T-helper 2 cell treated with Interferon-gamma antibody and Interleukin-4, amounts not matched to agents 5 μg/mL and 100 μg/mL, for 36 hours (primary cell): ENCODE results near the gene CTTNBP2.

Experiments used
- DNase-seq: peaks from one replicate; pipeline ENCODE4 v3.0.0; 2021; ENCODE audit warnings: low spot score
- H3K27ac Mint-ChIP-seq: one replicate; pipeline ENCODE4 v1.8.0; 2021; ENCODE audit warnings: mild to moderate bottlenecking, mixed read lengths
- H3K27me3 Mint-ChIP-seq: one replicate; pipeline ENCODE4 v1.8.0; 2021; ENCODE audit warnings: low read depth, mixed read lengths
- H3K36me3 Mint-ChIP-seq: one replicate; pipeline ENCODE4 v1.8.0; 2021; ENCODE audit warnings: low read depth, mixed read lengths
- H3K4me1 Mint-ChIP-seq: one replicate; pipeline ENCODE4 v1.8.0; 2021; ENCODE audit warnings: low read depth, mixed read lengths
- H3K4me3 Mint-ChIP-seq: one replicate; pipeline ENCODE4 v1.8.0; 2022; ENCODE audit warnings: mild to moderate bottlenecking, moderate library complexity, mixed read lengths
- H3K9me3 Mint-ChIP-seq: one replicate; pipeline ENCODE4 v1.8.0; 2021; ENCODE audit warnings: mixed read lengths

The CTTNBP2 gene

GRCh38 chr7:117873310-117874190, at the start of gene CTTNBP2:
CTTNBP2 (minus strand) TSS chr7:117873441; CDS start chr7:117873415, 26 bp downstream.
- H3K27me3 Mint-ChIP-seq = peaks cover 46% of the 10 kb centered on the region
- no peaks in the 10 kb centered on the region for H3K9me3 Mint-ChIP-seq
- no peaks in the 10 kb centered on the region for H3K36me3 Mint-ChIP-seq
- H3K4me1 Mint-ChIP-seq = peaks cover 2% of the 10 kb centered on the region
- peak within 1 kb of the TSS; percentile 13 for H3K4me3 Mint-ChIP-seq
- no peak within 1 kb of the TSS for H3K27ac Mint-ChIP-seq
- DNase-seq = no peak

DNA sequence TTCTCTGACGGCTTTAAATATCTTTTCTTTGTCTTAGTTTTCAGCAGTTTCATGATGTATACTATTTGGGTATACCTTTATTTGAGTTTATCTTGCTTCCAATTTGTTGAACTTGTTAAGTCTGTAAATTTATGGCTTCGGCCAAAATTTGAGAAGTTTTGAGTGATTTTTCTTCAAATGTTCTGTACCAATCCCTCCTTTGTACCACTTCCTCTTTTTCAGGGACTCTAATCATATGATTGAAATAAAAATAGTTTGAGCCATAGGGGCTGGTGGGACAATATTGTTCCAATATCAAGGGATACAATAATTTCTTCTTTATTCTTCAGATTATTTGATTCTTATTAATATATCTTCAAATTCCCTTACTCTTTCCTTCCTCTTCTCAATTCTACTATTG, 43.1 kb upstream of the CTTNBP2 start:
- Mint-ChIP-seq H3K4me3 (no peak overlapping the region), H3K36me3 (no peaks in the 10 kb centered on the region), H3K27ac (no peak overlapping the region), H3K27me3 (no peaks in the 10 kb centered on the region), H3K4me1 (no peaks in the 10 kb centered on the region), H3K9me3 (no peaks in the 10 kb centered on the region)
- no peak for DNase-seq

DNA sequence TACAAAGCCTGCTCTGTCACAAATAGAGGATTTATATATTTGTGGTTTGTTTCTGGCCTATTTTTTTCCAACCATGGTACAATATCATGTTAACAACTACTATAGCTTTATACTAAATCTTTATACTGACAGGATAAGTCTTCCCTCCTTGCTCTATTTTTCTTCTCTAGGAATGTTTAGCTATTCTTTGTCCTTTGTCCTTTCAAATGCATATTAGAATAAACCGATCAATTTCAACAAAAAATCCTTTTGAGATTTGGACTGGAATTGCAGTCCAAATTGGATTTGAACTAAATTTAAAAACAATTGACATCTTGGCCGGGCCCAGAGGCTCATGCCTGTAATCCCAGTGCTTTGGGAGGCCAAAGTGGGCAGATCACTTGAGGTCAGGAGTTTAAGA, 39.2 kb upstream of the CTTNBP2 start:
- Mint-ChIP-seq H3K9me3 (no peaks in the 10 kb centered on the region), H3K4me3 (no peak overlapping the region), H3K27ac (no peak overlapping the region), H3K4me1 (no peaks in the 10 kb centered on the region), H3K27me3 (no peaks in the 10 kb centered on the region), H3K36me3 (no peaks in the 10 kb centered on the region)
- DNase-seq = no peak

GRCh38 chr7:117908031-117908795, 35.0 kb upstream of the CTTNBP2 start:
- Mint-ChIP-seq H3K36me3 (no peaks in the 10 kb centered on the region), H3K27ac (no peak overlapping the region), H3K4me1 (no peaks in the 10 kb centered on the region), H3K4me3 (no peak overlapping the region), H3K27me3 (no peaks in the 10 kb centered on the region), H3K9me3 (no peaks in the 10 kb centered on the region)
- no peak for DNase-seq

GRCh38 chr7:117907049-117907640, 33.9 kb upstream of the CTTNBP2 start:
- Mint-ChIP-seq H3K9me3 (no peaks in the 10 kb centered on the region), H3K27me3 (no peaks in the 10 kb centered on the region), H3K27ac (no peak overlapping the region), H3K36me3 (no peaks in the 10 kb centered on the region), H3K4me1 (no peaks in the 10 kb centered on the region), H3K4me3 (no peak overlapping the region)
- DNase-seq = no peak

DNA sequence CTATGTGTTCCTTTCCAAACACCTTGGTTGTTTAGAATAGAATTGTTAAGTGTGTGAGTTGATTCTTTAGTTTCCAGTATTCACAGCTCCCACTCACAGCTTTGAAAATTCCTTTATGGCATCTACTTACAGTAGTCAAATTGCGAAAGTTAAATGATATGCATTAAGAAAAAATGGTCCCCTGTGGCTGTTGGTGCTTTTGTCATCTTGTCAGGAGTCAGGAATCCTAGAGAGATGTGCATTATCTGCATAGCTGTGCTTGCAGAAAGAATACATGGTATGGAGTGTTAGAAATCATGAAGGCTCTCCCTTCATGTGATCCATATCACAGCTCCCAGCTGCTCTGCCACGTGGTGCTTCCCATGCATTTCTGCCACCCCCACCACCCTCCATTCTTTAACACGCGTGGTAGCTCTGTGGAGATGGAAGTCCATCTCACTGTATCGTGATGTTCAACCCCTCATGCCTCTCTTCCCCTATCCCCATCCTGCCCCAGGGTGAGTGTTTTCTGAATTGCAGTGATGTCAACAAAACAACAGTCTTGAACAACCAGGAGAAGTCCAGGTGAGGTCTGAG, 29.2 kb upstream of the CTTNBP2 start:
- DNase-seq = no peak
- H3K4me3 Mint-ChIP-seq = no peak overlapping the region
- no peaks in the 10 kb centered on the region for H3K27me3 Mint-ChIP-seq
- H3K36me3 Mint-ChIP-seq = no peaks in the 10 kb centered on the region
- no peak overlapping the region for H3K27ac Mint-ChIP-seq
- no peaks in the 10 kb centered on the region for H3K4me1 Mint-ChIP-seq
- H3K9me3 Mint-ChIP-seq = no peaks in the 10 kb centered on the region

- no peak for DNase-seq
- Mint-ChIP-seq H3K27me3 (no peaks in the 10 kb centered on the region), H3K4me1 (no peaks in the 10 kb centered on the region), H3K9me3 (no peaks in the 10 kb centered on the region), H3K27ac (no peak overlapping the region), H3K36me3 (no peaks in the 10 kb centered on the region), H3K4me3 (no peak overlapping the region)
Measured at GRCh38 chr7:117901089-117901797, 28.0 kb upstream of the CTTNBP2 start.

GRCh38 chr7:117896339-117896738, 23.1 kb upstream of the CTTNBP2 start:
- Mint-ChIP-seq H3K4me1 (no peaks in the 10 kb centered on the region), H3K36me3 (no peaks in the 10 kb centered on the region)
- DNase-seq = no peak

DNA sequence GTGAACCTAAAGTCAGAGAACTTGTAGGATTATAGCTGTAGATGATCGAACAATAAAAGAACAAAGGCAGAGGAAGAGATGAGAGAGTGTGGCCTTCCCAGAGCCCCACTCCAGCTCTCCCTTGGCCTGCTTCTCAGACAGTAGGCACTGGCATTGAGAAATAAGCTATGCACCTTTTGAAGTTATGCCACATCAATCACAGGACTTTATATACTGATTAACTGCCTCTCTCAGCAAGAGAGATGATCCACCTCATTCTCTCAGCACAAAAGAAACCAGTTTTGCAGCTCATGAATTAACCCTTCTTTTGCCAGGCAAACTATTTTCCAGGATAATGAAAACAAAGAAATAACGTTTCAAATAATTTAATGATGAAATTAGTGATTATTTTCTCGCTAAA, 22.0 kb upstream of the CTTNBP2 start:
- no peak overlapping the region for H3K4me3 Mint-ChIP-seq
- DNase-seq = no peak
- H3K9me3 Mint-ChIP-seq = no peaks in the 10 kb centered on the region
- H3K4me1 Mint-ChIP-seq = no peaks in the 10 kb centered on the region
- no peaks in the 10 kb centered on the region for H3K27me3 Mint-ChIP-seq
- no peaks in the 10 kb centered on the region for H3K36me3 Mint-ChIP-seq
- H3K27ac Mint-ChIP-seq = no peak overlapping the region

More at GRCh38 chr7:117896339-117896738, 23.1 kb upstream of the CTTNBP2 start:
- H3K4me3 Mint-ChIP-seq = no peak overlapping the region
- no peaks in the 10 kb centered on the region for H3K27me3 Mint-ChIP-seq
- H3K27ac Mint-ChIP-seq = no peak overlapping the region
- H3K9me3 Mint-ChIP-seq = no peaks in the 10 kb centered on the region

DNA sequence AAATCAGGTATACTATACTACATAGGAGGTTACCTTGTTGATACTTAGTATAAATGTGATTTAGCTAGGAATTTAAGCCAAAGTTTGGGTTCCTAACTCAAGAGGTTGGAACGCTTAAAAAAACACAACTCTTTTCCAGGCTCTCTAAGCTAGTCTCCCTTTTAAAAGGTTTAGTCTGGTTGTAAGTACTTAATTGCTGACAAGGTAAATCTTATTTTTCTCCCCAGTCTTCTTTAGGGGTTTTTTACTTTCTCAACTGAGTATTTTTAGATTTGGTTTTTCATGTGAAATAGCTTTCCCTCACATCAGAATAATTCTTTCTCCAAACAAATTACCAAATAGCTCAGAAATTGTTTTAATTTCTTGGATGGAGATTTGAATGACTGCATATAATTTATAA, 20.8 kb upstream of the CTTNBP2 start:
- H3K4me3 Mint-ChIP-seq = no peak overlapping the region
- no peaks in the 10 kb centered on the region for H3K9me3 Mint-ChIP-seq
- H3K36me3 Mint-ChIP-seq = no peaks in the 10 kb centered on the region
- H3K27me3 Mint-ChIP-seq = no peaks in the 10 kb centered on the region
- no peak for DNase-seq
- no peaks in the 10 kb centered on the region for H3K4me1 Mint-ChIP-seq
- no peak overlapping the region for H3K27ac Mint-ChIP-seq

DNA sequence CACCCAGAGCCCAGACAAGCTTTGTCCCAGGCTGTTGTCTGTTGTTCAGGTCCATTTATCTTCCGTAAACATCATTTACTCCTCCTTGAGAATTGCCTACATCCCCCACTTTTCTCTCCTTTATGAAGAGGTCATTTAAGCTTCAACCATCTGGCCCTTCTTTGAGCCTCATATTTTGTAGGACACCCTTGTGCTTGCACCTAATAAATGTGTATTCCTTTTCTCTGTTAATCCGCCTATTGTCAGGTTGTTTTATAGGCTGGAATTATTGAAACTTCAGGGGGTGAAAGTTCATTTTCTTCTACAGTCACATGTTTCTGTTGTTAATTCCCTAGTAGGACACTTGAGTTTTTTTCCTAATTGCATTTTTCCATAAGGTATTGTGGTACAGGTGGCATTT, 19.6 kb upstream of the CTTNBP2 start:
- no peak overlapping the region for H3K4me3 Mint-ChIP-seq

DNA sequence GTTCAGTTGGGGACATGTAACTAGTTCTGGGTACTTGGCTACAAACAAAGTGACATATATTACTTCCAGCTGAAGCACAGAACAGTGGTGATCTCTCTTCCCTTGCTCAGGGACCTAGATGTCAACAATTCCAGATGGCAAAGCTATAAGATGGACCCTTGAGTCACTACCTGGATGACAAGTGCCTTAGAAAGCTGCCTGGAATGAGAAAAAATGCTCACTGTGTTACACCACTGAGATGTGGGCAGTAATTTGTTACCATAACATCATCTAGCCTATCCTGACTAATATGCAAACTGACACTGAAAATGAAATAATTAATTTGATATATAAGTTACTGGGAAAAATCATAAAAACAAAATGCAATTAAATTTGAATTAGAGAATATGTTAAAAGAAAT, 16.4 kb upstream of the CTTNBP2 start:
- no peak for DNase-seq

More for the DNA sequence above, 19.6 kb upstream of the CTTNBP2 start:
- H3K36me3 Mint-ChIP-seq = no peaks in the 10 kb centered on the region
- no peaks in the 10 kb centered on the region for H3K9me3 Mint-ChIP-seq
- H3K4me1 Mint-ChIP-seq = no peaks in the 10 kb centered on the region
- DNase-seq = no peak
- H3K27me3 Mint-ChIP-seq = no peaks in the 10 kb centered on the region
- H3K27ac Mint-ChIP-seq = no peak overlapping the region

GRCh38 chr7:117888627-117889026, 15.4 kb upstream of the CTTNBP2 start:
- no peaks in the 10 kb centered on the region for H3K9me3 Mint-ChIP-seq
- H3K36me3 Mint-ChIP-seq = no peaks in the 10 kb centered on the region
- no peak overlapping the region for H3K27ac Mint-ChIP-seq
- H3K4me3 Mint-ChIP-seq = no peak overlapping the region
- no peak for DNase-seq
- no peaks in the 10 kb centered on the region for H3K4me1 Mint-ChIP-seq
- H3K27me3 Mint-ChIP-seq = no peaks in the 10 kb centered on the region

More for the DNA sequence above, 16.4 kb upstream of the CTTNBP2 start:
- Mint-ChIP-seq H3K27me3 (no peaks in the 10 kb centered on the region), H3K27ac (no peak overlapping the region), H3K4me1 (no peaks in the 10 kb centered on the region), H3K4me3 (no peak overlapping the region), H3K36me3 (no peaks in the 10 kb centered on the region), H3K9me3 (no peaks in the 10 kb centered on the region)
